ENCODE results near the gene TM4SF18. TPM values are rescaled to one million over a fixed set of nuclear protein-coding genes. Genes with fewer than 3 reads are reported as not detected.

TM4SF18 gene
- polyA plus RNA-seq, 1 of the 3 experiments (the other 2 are of a cell fraction): 0.30 TPM

- DNase-seq: no peak
- H3K9me2 ChIP-seq: no peaks in the 10 kb centered on the region
- H3K27ac ChIP-seq (ENCODE audit: low read depth in 2 of 2, low read length in 1 of 2): no peak overlapping the region
- H3K79me2 ChIP-seq (ENCODE audit: insufficient read depth): no peaks in the 10 kb centered on the region
- H3K9ac ChIP-seq: no peak overlapping the region
- ChIA-PET CTCF (interaction anchor here (1.2 kb wide), 1 partner anchor 163 kb away, joined by 3 read pairs; no protein-coding TSS in a partner anchor), POLR2A (no interaction called here)
- no peaks in the 10 kb centered on the region for H3K4me1 ChIP-seq (ENCODE audit: control insufficient read depth in 1 of 2, insufficient read depth in 2 of 2, low read depth in 1 of 2, low read length in 1 of 2)
- no peaks in the 10 kb centered on the region for H4K20me1 ChIP-seq (ENCODE audit: insufficient read depth)
- H3K27me3 ChIP-seq (ENCODE audit: insufficient read depth): no peaks in the 10 kb centered on the region
- H3K9me3 ChIP-seq: no peaks in the 10 kb centered on the region
- no peak for TF ChIP-seq RXRA (IDR thresholded peaks at IDR 0.05; ENCODE audit: borderline replicate concordance, low read depth)
- H3K4me2 ChIP-seq: no peak overlapping the region
- H3K4me3 ChIP-seq (ENCODE audit: low read depth in 2 of 2, low read length in 1 of 2): no peak overlapping the region
- H3K36me3 ChIP-seq (replicated peaks in 1 of 2; ENCODE audit: control insufficient read depth in 1 of 2, insufficient read depth in 2 of 2, low read length in 1 of 2): no peaks in the 10 kb centered on the region
- H3F3A ChIP-seq (replicated peaks; ENCODE audit: insufficient read depth): no peaks in the 10 kb centered on the region
- 84% methylated on average over 5 of the region's 5 CpGs for WGBS (ENCODE audit: low lambda C conversion rate)
- no peak overlapping the region for H2AFZ ChIP-seq (ENCODE audit: low read depth)
Observed at GRCh38 chr3:149283401-149283800, 50.0 kb downstream of the TM4SF18 start.

GRCh38 chr3:149282836-149283235 lies 50.6 kb downstream of the TM4SF18 start:
- Histone ChIP-seq H2AFZ (ENCODE audit: low read depth) (no peak overlapping the region), H4K20me1 (ENCODE audit: insufficient read depth) (no peaks in the 10 kb centered on the region), H3K27me3 (ENCODE audit: insufficient read depth) (no peaks in the 10 kb centered on the region), H3K4me3 (ENCODE audit: low read depth in 2 of 2, low read length in 1 of 2) (no peak overlapping the region), H3K9me3 (no peaks in the 10 kb centered on the region), H3K27ac (ENCODE audit: low read depth in 2 of 2, low read length in 1 of 2) (no peak overlapping the region), H3K9me2 (no peaks in the 10 kb centered on the region), H3K4me1 (ENCODE audit: control insufficient read depth in 1 of 2, insufficient read depth in 2 of 2, low read depth in 1 of 2, low read length in 1 of 2) (no peaks in the 10 kb centered on the region), H3K36me3 (replicated peaks in 1 of 2; ENCODE audit: control insufficient read depth in 1 of 2, insufficient read depth in 2 of 2, low read length in 1 of 2) (no peaks in the 10 kb centered on the region), H3F3A (replicated peaks; ENCODE audit: insufficient read depth) (no peaks in the 10 kb centered on the region), H3K79me2 (ENCODE audit: insufficient read depth) (no peaks in the 10 kb centered on the region), H3K4me2 (no peak overlapping the region), H3K9ac (no peak overlapping the region)
- ChIA-PET POLR2A (no interaction called here), CTCF (interaction anchor here (1.2 kb wide), 1 partner anchor 162 kb away, joined by 3 read pairs; no protein-coding TSS in a partner anchor)
- TF ChIP-seq TCF12 (IDR thresholded peaks at IDR 0.05): no peak
- no peak for TF ChIP-seq RAD21 (IDR thresholded peaks at IDR 0.05; ENCODE audit: low read length)
- TF ChIP-seq MEF2A (IDR thresholded peaks at IDR 0.05; ENCODE audit: borderline replicate concordance, low read depth): no peak
- DNase-seq: no peak

DNA sequence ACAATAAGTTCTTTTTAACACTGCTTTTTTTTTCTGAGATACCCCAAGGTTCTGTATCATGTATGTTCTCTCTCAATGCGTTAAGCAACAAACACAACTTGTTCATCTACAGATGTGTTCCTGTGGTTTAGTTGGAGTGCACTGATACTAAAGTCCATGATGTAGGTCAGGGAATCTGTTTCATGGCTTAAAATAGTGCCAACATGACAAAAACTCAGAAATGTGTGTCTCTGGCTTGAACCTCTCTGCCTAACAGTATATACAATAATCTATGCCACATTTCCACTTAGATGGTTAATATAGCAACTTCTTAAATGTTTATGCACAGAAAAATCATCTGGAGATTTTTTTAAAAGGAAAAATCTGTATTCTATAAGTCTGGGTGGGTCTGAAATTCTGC lies 51.1 kb downstream of the TM4SF18 start:
- Histone ChIP-seq H3K27ac (ENCODE audit: low read depth in 2 of 2, low read length in 1 of 2) (no peak overlapping the region), H2AFZ (ENCODE audit: low read depth) (no peak overlapping the region), H3K36me3 (replicated peaks in 1 of 2; ENCODE audit: control insufficient read depth in 1 of 2, insufficient read depth in 2 of 2, low read length in 1 of 2) (no peaks in the 10 kb centered on the region), H3K9ac (no peak overlapping the region), H3K4me1 (ENCODE audit: control insufficient read depth in 1 of 2, insufficient read depth in 2 of 2, low read depth in 1 of 2, low read length in 1 of 2) (0 out of 4 replicates have a peak, but pooled peaks cover 0 to 3% of the 10 kb centered on the region in 2 experiments), H3K27me3 (ENCODE audit: insufficient read depth) (no peaks in the 10 kb centered on the region), H3K9me3 (no peaks in the 10 kb centered on the region), H4K20me1 (ENCODE audit: insufficient read depth) (no peaks in the 10 kb centered on the region), H3K79me2 (ENCODE audit: insufficient read depth) (no peaks in the 10 kb centered on the region), H3K9me2 (no peaks in the 10 kb centered on the region), H3K4me2 (no peak overlapping the region), H3K4me3 (ENCODE audit: low read depth in 2 of 2, low read length in 1 of 2) (no peak overlapping the region), H3F3A (replicated peaks; ENCODE audit: insufficient read depth) (no peaks in the 10 kb centered on the region)
- ChIA-PET CTCF (interaction anchor here (1.0 to 5.5 kb wide), 3 partner anchors 9 to 162 kb away, joined by 3 to 37 read pairs (median 3); no protein-coding TSS in a partner anchor), POLR2A (no interaction called here)
- WGBS (ENCODE audit: low lambda C conversion rate): 100% methylated on average over 1 of the region's 1 CpG
- no peak for DNase-seq
- no peak for TF ChIP-seq MAX (IDR thresholded peaks at IDR 0.05; ENCODE audit: low read depth)
- no peak for TF ChIP-seq CHD2 (IDR thresholded peaks at IDR 0.05; ENCODE audit: low read length, partially characterized antibody)
- TF ChIP-seq GATA2 (CRISPR knock-in tag; IDR thresholded peaks at IDR 0.05): no peak
- TF ChIP-seq TCF12 (IDR thresholded peaks at IDR 0.05): no peak
- no peak for TF ChIP-seq MXI1 (IDR thresholded peaks at IDR 0.05; ENCODE audit: low read depth, low read length)
- TF ChIP-seq USF2 (IDR thresholded peaks at IDR 0.05; ENCODE audit: borderline replicate concordance, low read depth, low read length): no peak
- TF ChIP-seq, protein P1, sequence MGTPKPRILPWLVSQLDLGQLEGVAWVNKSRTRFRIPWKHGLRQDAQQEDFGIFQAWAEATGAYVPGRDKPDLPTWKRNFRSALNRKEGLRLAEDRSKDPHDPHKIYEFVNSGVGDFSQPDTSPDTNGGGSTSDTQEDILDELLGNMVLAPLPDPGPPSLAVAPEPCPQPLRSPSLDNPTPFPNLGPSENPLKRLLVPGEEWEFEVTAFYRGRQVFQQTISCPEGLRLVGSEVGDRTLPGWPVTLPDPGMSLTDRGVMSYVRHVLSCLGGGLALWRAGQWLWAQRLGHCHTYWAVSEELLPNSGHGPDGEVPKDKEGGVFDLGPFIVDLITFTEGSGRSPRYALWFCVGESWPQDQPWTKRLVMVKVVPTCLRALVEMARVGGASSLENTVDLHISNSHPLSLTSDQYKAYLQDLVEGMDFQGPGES (IDR thresholded peaks at IDR 0.05; ENCODE audit: low read depth, low read length): no peak
- no peak for TF ChIP-seq RFX5 (IDR thresholded peaks at IDR 0.05; ENCODE audit: low read length)
- TF ChIP-seq RCOR1 (IDR thresholded peaks at IDR 0.05; ENCODE audit: low read length): no peak
- no peak for TF ChIP-seq TAF1 (IDR thresholded peaks at IDR 0.05; ENCODE audit: borderline replicate concordance, low read depth, low read length)
- TF ChIP-seq JUND (IDR thresholded peaks at IDR 0.05): no peak
- TF ChIP-seq, protein P2, sequence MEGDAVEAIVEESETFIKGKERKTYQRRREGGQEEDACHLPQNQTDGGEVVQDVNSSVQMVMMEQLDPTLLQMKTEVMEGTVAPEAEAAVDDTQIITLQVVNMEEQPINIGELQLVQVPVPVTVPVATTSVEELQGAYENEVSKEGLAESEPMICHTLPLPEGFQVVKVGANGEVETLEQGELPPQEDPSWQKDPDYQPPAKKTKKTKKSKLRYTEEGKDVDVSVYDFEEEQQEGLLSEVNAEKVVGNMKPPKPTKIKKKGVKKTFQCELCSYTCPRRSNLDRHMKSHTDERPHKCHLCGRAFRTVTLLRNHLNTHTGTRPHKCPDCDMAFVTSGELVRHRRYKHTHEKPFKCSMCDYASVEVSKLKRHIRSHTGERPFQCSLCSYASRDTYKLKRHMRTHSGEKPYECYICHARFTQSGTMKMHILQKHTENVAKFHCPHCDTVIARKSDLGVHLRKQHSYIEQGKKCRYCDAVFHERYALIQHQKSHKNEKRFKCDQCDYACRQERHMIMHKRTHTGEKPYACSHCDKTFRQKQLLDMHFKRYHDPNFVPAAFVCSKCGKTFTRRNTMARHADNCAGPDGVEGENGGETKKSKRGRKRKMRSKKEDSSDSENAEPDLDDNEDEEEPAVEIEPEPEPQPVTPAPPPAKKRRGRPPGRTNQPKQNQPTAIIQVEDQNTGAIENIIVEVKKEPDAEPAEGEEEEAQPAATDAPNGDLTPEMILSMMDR (IDR thresholded peaks at IDR 0.05): no peak
- TF ChIP-seq USF1 (IDR thresholded peaks at IDR 0.05; ENCODE audit: borderline replicate concordance, low read depth): no peak
- TF ChIP-seq ELF1 (IDR thresholded peaks at IDR 0.05): no peak
- no peak for TF ChIP-seq RXRA (IDR thresholded peaks at IDR 0.05; ENCODE audit: borderline replicate concordance, low read depth)
- TF ChIP-seq RAD21 (IDR thresholded peaks at IDR 0.05; ENCODE audit: low read length): no peak
- TF ChIP-seq POLR2AphosphoS5 (IDR thresholded peaks at IDR 0.05; ENCODE audit: low read depth, low read length): no peak
- TF ChIP-seq FOXJ3 (CRISPR knock-in tag; IDR thresholded peaks at IDR 0.05): no peak
- no peak for TF ChIP-seq YY1 (IDR thresholded peaks at IDR 0.05; ENCODE audit: low read depth)
